Ascending aorta (tissue), 2 donors: ENCODE measurements around the gene GABRB2. TPM values are rescaled to one million over a fixed set of nuclear protein-coding genes. Genes with fewer than 3 reads are reported as not detected.

Experiments used
- DNase-seq, 2 donors: peaks; one replicate each; pipeline ENCODE4 v3.0.0-alpha.2; 2019; ENCODE audit warnings: low spot score in 2 of 2
- H3K27ac ChIP-seq, 2 donors: fragments of 200-600 bp; sonication (generic); one replicate each; pipeline ENCODE4 v1.5.1; 2016 to 2017; ENCODE audit warnings: mild to moderate bottlenecking in 1 of 2
- H3K27me3 ChIP-seq: fragments of 200-600 bp; sonication (generic); one replicate; pipeline ENCODE4 v1.5.1; 2017
- H3K36me3 ChIP-seq, 2 donors: fragments of 200-600 bp; sonication (generic); one replicate each; pipeline ENCODE4 v1.5.1; 2016
- H3K4me1 ChIP-seq, 2 donors: fragments of 200-600 bp; sonication (generic); one replicate each; pipeline ENCODE4 v1.5.1; 2016 to 2017; ENCODE audit warnings: mild to moderate bottlenecking in 1 of 2
- H3K4me3 ChIP-seq, 2 donors: fragments of 200-600 bp; sonication (generic); one replicate each; pipeline ENCODE4 v1.5.1; 2016 to 2017; ENCODE audit warnings: mild to moderate bottlenecking in 1 of 2
- H3K9me3 ChIP-seq, 2 donors: fragments of 200-600 bp; sonication (generic); one replicate each; pipeline ENCODE4 v1.5.1; 2016
- CTCF ChIP-seq, 3 experiments: fragments of 200-600 bp in 2 of 3; fragments of 450-650 bp in 1 of 3; sonication (generic) in 2 of 3; IDR thresholded peaks; one replicate each; pipeline ENCODE4 v1.5.1; 2016 to 2019; ENCODE audit warnings: antibody characterized with exemption in 3 of 3, mild to moderate bottlenecking in 1 of 3, moderate library complexity in 1 of 3
- intact Hi-C: fragments of 100-400 bp; cut with DNase I; formaldehyde crosslinking; loops from one replicate; pipeline ENCODE4 v1.15.1; 2023
- total RNA-seq: library from RNA; depleted of rRNA; stranded (reverse); fragments of >200 nt; gene quantifications from one replicate; pipeline ENCODE4 v1.1.0, GENCODE V29; 2016

GABRB2 gene
- total RNA-seq = 0.21 TPM

- Histone ChIP-seq H3K27ac (no peak within 1 kb of the TSS), H3K4me3 (peak within 1 kb of the TSS; percentile 53 to 57), H3K27me3 (no peaks in the 10 kb centered on the region), H3K36me3 (no peaks in the 10 kb centered on the region), H3K4me1 (no peaks in the 10 kb centered on the region), H3K9me3 (no peaks in the 10 kb centered on the region)
- no peak for DNase-seq
- TF ChIP-seq CTCF (IDR thresholded peaks at IDR 0.05) = no peak
- intact Hi-C loops = no loop called here
Observed at GRCh38 chr5:161546470-161547301, at the start of gene GABRB2. TSS of gene GABRB2 (minus strand) at chr5:161546725. CDS start at chr5:161546643, 82 bp downstream.

- no peaks in the 10 kb centered on the region for H3K27me3 ChIP-seq
- no peak for TF ChIP-seq CTCF (IDR thresholded peaks at IDR 0.05)
- no peaks in the 10 kb centered on the region for H3K9me3 ChIP-seq
- H3K27ac ChIP-seq = no peak overlapping the region
- H3K36me3 ChIP-seq = no peaks in the 10 kb centered on the region
- H3K4me1 ChIP-seq = no peaks in the 10 kb centered on the region
- intact Hi-C loops = no loop called here
- no peak for DNase-seq
- no peak overlapping the region for H3K4me3 ChIP-seq
Observed at GRCh38 chr5:161585798-161586197, 39.3 kb upstream of the GABRB2 start.

GRCh38 chr5:161580621-161581020 is 34.1 kb upstream of the GABRB2 start:
- Histone ChIP-seq H3K27ac (no peak overlapping the region), H3K9me3 (no peaks in the 10 kb centered on the region), H3K36me3 (no peaks in the 10 kb centered on the region), H3K27me3 (no peaks in the 10 kb centered on the region), H3K4me1 (no peaks in the 10 kb centered on the region), H3K4me3 (no peak overlapping the region)
- no peak for TF ChIP-seq CTCF (IDR thresholded peaks at IDR 0.05)
- DNase-seq = no peak
- intact Hi-C loops = no loop called here

GRCh38 chr5:161572914-161573313 is 26.4 kb upstream of the GABRB2 start:
- no peaks in the 10 kb centered on the region for H3K4me1 ChIP-seq
- no peak for TF ChIP-seq CTCF (IDR thresholded peaks at IDR 0.05)
- DNase-seq = no peak
- no peak overlapping the region for H3K4me3 ChIP-seq
- H3K36me3 ChIP-seq = no peaks in the 10 kb centered on the region
- H3K27ac ChIP-seq = no peak overlapping the region
- H3K27me3 ChIP-seq = no peaks in the 10 kb centered on the region
- intact Hi-C loops = no loop called here
- H3K9me3 ChIP-seq = no peaks in the 10 kb centered on the region

- Histone ChIP-seq H3K4me3 (no peak overlapping the region), H3K36me3 (no peaks in the 10 kb centered on the region), H3K27me3 (no peaks in the 10 kb centered on the region), H3K4me1 (no peaks in the 10 kb centered on the region), H3K9me3 (no peaks in the 10 kb centered on the region), H3K27ac (no peak overlapping the region)
- no peak for DNase-seq
- intact Hi-C loops = no loop called here
- TF ChIP-seq CTCF (IDR thresholded peaks at IDR 0.05) = no peak
Observed at GRCh38 chr5:161566081-161566480, 19.6 kb upstream of the GABRB2 start.
